ENCODE data around the gene HOXA7. TPM values are rescaled to one million over a fixed set of nuclear protein-coding genes. Genes with fewer than 3 reads are reported as not detected.
A peak's percentile ranks its signal among the peaks of the same experiment; 100 is the strongest.

Gene HOXA7
- total RNA-seq, 1 donor from 2014 or later, result not detected

GRCh38 chr7:27144781-27145164, 11.7 kb downstream of the HOXA7 start:
- no peaks in the 10 kb centered on the region for H3K36me3 Mint-ChIP-seq
- H3F3A ChIP-seq (ENCODE audit: low read depth), result no peaks in the 10 kb centered on the region
- DNase-seq (ENCODE audit: low spot score), result no peak
- H4K20me1 ChIP-seq (ENCODE audit: low read depth), result peaks cover 85% of the 10 kb centered on the region
- H3K9me3 Mint-ChIP-seq, result peaks cover 25% of the 10 kb centered on the region
- H3K4me1 Mint-ChIP-seq, result peaks cover 8% of the 10 kb centered on the region
- no peak overlapping the region for H3K4me3 ChIP-seq
- H3K27ac ChIP-seq, result no peak overlapping the region
- H3K4me3 Mint-ChIP-seq, result no peak overlapping the region
- no peaks in the 10 kb centered on the region for H3K36me3 ChIP-seq
- no peak overlapping the region for H3K4me2 ChIP-seq
- H3K4me1 ChIP-seq, result peaks cover 7% of the 10 kb centered on the region
- no peak overlapping the region for H2AFZ ChIP-seq (replicated peaks)
- H3K9ac ChIP-seq, result no peak overlapping the region
- TF ChIP-seq EZH2phosphoT487 (IDR thresholded peaks at IDR 0.05) (no peak), EZH2 (IDR thresholded peaks at IDR 0.05) (no peak), CTCF (IDR thresholded peaks at IDR 0.05) (no peak)
- peaks cover 91% of the 10 kb centered on the region for H3K27me3 Mint-ChIP-seq (ENCODE audit: insufficient read depth, low read depth)
- no peaks in the 10 kb centered on the region for H3K79me2 ChIP-seq (ENCODE audit: low read depth)
- no peak overlapping the region for H3K27ac Mint-ChIP-seq
- H3K9me3 ChIP-seq (ENCODE audit: low read depth), result no peaks in the 10 kb centered on the region
- peaks cover 100% of the 10 kb centered on the region for H3K27me3 ChIP-seq

- H3K27me3 ChIP-seq, result peaks cover 100% of the 10 kb centered on the region
- no peaks in the 10 kb centered on the region for H3K36me3 ChIP-seq
- no peak overlapping the region for H3K4me3 ChIP-seq
- peaks cover 25% of the 10 kb centered on the region for H3K9me3 Mint-ChIP-seq
- H3K36me3 Mint-ChIP-seq, result no peaks in the 10 kb centered on the region
- H3F3A ChIP-seq (ENCODE audit: low read depth), result no peaks in the 10 kb centered on the region
- no peak overlapping the region for H2AFZ ChIP-seq (replicated peaks)
- TF ChIP-seq EZH2phosphoT487 (IDR thresholded peaks at IDR 0.05) (peak; percentile 24), CTCF (IDR thresholded peaks at IDR 0.05) (no peak), EZH2 (IDR thresholded peaks at IDR 0.05) (no peak)
- no peak overlapping the region for H3K4me3 Mint-ChIP-seq
- H3K27ac ChIP-seq, result no peak overlapping the region
- H3K79me2 ChIP-seq (ENCODE audit: low read depth), result no peaks in the 10 kb centered on the region
- no peak overlapping the region for H3K9ac ChIP-seq
- no peak overlapping the region for H3K4me2 ChIP-seq
- H3K27ac Mint-ChIP-seq, result no peak overlapping the region
- DNase-seq (ENCODE audit: low spot score), result no peak
- H3K27me3 Mint-ChIP-seq (ENCODE audit: insufficient read depth, low read depth), result peaks cover 87% of the 10 kb centered on the region
- peaks cover 8% of the 10 kb centered on the region for H3K4me1 Mint-ChIP-seq
- peaks cover 85% of the 10 kb centered on the region for H4K20me1 ChIP-seq (ENCODE audit: low read depth)
- H3K9me3 ChIP-seq (ENCODE audit: low read depth), result no peaks in the 10 kb centered on the region
- peaks cover 10% of the 10 kb centered on the region for H3K4me1 ChIP-seq
Observed at GRCh38 chr7:27143950-27144780, 12.3 kb downstream of the HOXA7 start.

GRCh38 chr7:27143023-27143949, 13.2 kb downstream of the HOXA7 start, which contains the start of gene HOXA5:
TSS of gene HOXA5 (minus strand) at chr7:27143681. CDS start at chr7:27143607, 74 bp downstream.
- DNase-seq (ENCODE audit: low spot score), result peak; percentile 90
- no peaks in the 10 kb centered on the region for H3F3A ChIP-seq (ENCODE audit: low read depth)
- peaks cover 10% of the 10 kb centered on the region for H3K4me1 ChIP-seq
- Mint-ChIP-seq H3K4me1 (peaks cover 8% of the 10 kb centered on the region), H3K27ac (no peak within 1 kb of the TSS), H3K4me3 (peak within 1 kb of the TSS; percentile 72), H3K27me3 (ENCODE audit: insufficient read depth, low read depth) (peaks cover 88% of the 10 kb centered on the region), H3K9me3 (peaks cover 25% of the 10 kb centered on the region), H3K36me3 (no peaks in the 10 kb centered on the region)
- H3K9ac ChIP-seq, result no peak within 1 kb of the TSS
- H3K9me3 ChIP-seq (ENCODE audit: low read depth), result no peaks in the 10 kb centered on the region
- TF ChIP-seq EZH2phosphoT487 (IDR thresholded peaks at IDR 0.05), result peak; percentile 95
- peak; percentile 95 for TF ChIP-seq EZH2 (IDR thresholded peaks at IDR 0.05)
- peak; percentile 92 for TF ChIP-seq CTCF (IDR thresholded peaks at IDR 0.05)
- H3K36me3 ChIP-seq, result no peaks in the 10 kb centered on the region
- peaks cover 100% of the 10 kb centered on the region for H3K27me3 ChIP-seq
- H4K20me1 ChIP-seq (ENCODE audit: low read depth), result peaks cover 88% of the 10 kb centered on the region
- no peaks in the 10 kb centered on the region for H3K79me2 ChIP-seq (ENCODE audit: low read depth)
- peak within 1 kb of the TSS; percentile 41 for H3K4me3 ChIP-seq
- H3K27ac ChIP-seq, result no peak within 1 kb of the TSS
- peak within 1 kb of the TSS; percentile 81 for H3K4me2 ChIP-seq
- peak within 1 kb of the TSS; percentile 9 for H2AFZ ChIP-seq (replicated peaks)

Data from neural progenitor cell (in vitro differentiated cells).